Tibial nerve (tissue), 4 donors: Measurements from ENCODE around the gene REN.

Experiments used
- EP300 ChIP-seq, 2 donors: sonication (generic); formaldehyde crosslinking; IDR thresholded peaks; one replicate each; pipeline ENCODE4 v1.6.1; 2017; ENCODE audit warnings: antibody characterized with exemption in 2 of 2, mild to moderate bottlenecking in 1 of 2
- POLR2A ChIP-seq, 2 donors: fragments of 450-650 bp; IDR thresholded peaks; one replicate each; pipeline ENCODE4 v1.6.1; 2017; ENCODE audit warnings: antibody characterized with exemption in 2 of 2, mild to moderate bottlenecking in 2 of 2, moderate library complexity in 2 of 2
- TF ChIP-seq, protein P1 (sequence below), 5 experiments: fragments of 200-600 bp in 3 of 5; fragments of 450-650 bp in 2 of 5; sonication (generic) in 3 of 5; IDR thresholded peaks; one replicate each; pipeline ENCODE4 v1.5.1; 2016 to 2019; ENCODE audit warnings: antibody characterized with exemption in 5 of 5, mild to moderate bottlenecking in 3 of 5, moderate library complexity in 2 of 5

GRCh38 chr1:204205486-204205885 is 39.3 kb upstream of the REN start:
- TF ChIP-seq, protein P1, sequence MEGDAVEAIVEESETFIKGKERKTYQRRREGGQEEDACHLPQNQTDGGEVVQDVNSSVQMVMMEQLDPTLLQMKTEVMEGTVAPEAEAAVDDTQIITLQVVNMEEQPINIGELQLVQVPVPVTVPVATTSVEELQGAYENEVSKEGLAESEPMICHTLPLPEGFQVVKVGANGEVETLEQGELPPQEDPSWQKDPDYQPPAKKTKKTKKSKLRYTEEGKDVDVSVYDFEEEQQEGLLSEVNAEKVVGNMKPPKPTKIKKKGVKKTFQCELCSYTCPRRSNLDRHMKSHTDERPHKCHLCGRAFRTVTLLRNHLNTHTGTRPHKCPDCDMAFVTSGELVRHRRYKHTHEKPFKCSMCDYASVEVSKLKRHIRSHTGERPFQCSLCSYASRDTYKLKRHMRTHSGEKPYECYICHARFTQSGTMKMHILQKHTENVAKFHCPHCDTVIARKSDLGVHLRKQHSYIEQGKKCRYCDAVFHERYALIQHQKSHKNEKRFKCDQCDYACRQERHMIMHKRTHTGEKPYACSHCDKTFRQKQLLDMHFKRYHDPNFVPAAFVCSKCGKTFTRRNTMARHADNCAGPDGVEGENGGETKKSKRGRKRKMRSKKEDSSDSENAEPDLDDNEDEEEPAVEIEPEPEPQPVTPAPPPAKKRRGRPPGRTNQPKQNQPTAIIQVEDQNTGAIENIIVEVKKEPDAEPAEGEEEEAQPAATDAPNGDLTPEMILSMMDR (IDR thresholded peaks at IDR 0.05): no peak
- no peak for TF ChIP-seq POLR2A (IDR thresholded peaks at IDR 0.05)
- TF ChIP-seq EP300 (IDR thresholded peaks at IDR 0.05): no peak
